ENCODE results near the gene ZIC1. TPM values are rescaled to one million over a fixed set of nuclear protein-coding genes. Genes with fewer than 3 reads are reported as not detected.

ZIC1 gene
- total RNA-seq, 1 experiment from 2014 or later, result not detected

- Histone ChIP-seq H4K91ac (ENCODE audit: insufficient read length, low read depth, low read length) (no peak within 1 kb of the TSS), H3T11ph (ENCODE audit: low read length) (no peak within 1 kb of the TSS), H2BK20ac (ENCODE audit: low read depth, low read length, poor library complexity, severe bottlenecking) (no peak within 1 kb of the TSS), H3K4ac (ENCODE audit: low read depth, low read length) (no peak within 1 kb of the TSS), H2BK15ac (ENCODE audit: low read depth, low read length) (no peak within 1 kb of the TSS), H2BK12ac (ENCODE audit: insufficient read length, low read depth, low read length) (no peak within 1 kb of the TSS), H3K56ac (ENCODE audit: insufficient read length, low read depth, low read length) (no peak within 1 kb of the TSS), H3K14ac (ENCODE audit: insufficient read depth, low read length) (no peak within 1 kb of the TSS), H3K27me3 (ENCODE audit: insufficient read depth, low read length) (peaks cover 73% of the 10 kb centered on the region), H3K4me2 (ENCODE audit: insufficient read depth, insufficient read length, low read length) (peak within 1 kb of the TSS; percentile 84), H3K9ac (ENCODE audit: extremely low read depth, insufficient read length, low read length) (no peak within 1 kb of the TSS), H3K79me2 (ENCODE audit: insufficient read depth, low read length) (no peaks in the 10 kb centered on the region), H2BK5ac (ENCODE audit: insufficient read length, low read length) (no peak within 1 kb of the TSS), H2AK5ac (ENCODE audit: insufficient read length, low read length) (no peak within 1 kb of the TSS), H4K20me1 (ENCODE audit: control insufficient read depth, insufficient read depth, insufficient read length) (no peaks in the 10 kb centered on the region), H2AFZ (ENCODE audit: low read length) (no peak within 1 kb of the TSS), H4K8ac (replicated peaks; ENCODE audit: insufficient read length, low read depth, low read length) (no peak within 1 kb of the TSS), H3K23me2 (ENCODE audit: insufficient read length, low read depth, low read length, poor library complexity, severe bottlenecking) (peaks cover 22% of the 10 kb centered on the region), H3K27ac (ENCODE audit: insufficient read length, low read depth, low read length) (no peak within 1 kb of the TSS), H3K9me3 (ENCODE audit: control insufficient read depth, low read depth, low read length) (no peaks in the 10 kb centered on the region), H3K4me1 (ENCODE audit: insufficient read depth, low read length) (peaks cover 9% of the 10 kb centered on the region), H3K23ac (ENCODE audit: insufficient read length, low read depth, low read length) (no peak within 1 kb of the TSS), H2BK120ac (ENCODE audit: low read depth, low read length, poor library complexity, severe bottlenecking) (no peak within 1 kb of the TSS), H3K79me1 (ENCODE audit: insufficient read depth, low read depth, low read length, poor library complexity, severe bottlenecking) (no peaks in the 10 kb centered on the region), H4K5ac (ENCODE audit: insufficient read length, low read depth, low read length) (no peak within 1 kb of the TSS), H3K18ac (ENCODE audit: insufficient read length, low read depth, low read length) (no peak within 1 kb of the TSS)
- H3K36me3 Mint-ChIP-seq (ENCODE audit: insufficient read depth in 1 of 3, low read depth in 3 of 3), result no peaks in the 10 kb centered on the region; a peak in 1 of 7 replicates
- H3K27me3 Mint-ChIP-seq (ENCODE audit: low read depth), result peaks cover 100% of the 10 kb centered on the region
- WGBS (ENCODE audit: extremely low coverage, insufficient read length, low lambda C conversion rate), result no CpG with 5 or more reads among the region's 25 CpGs
- TF ChIP-seq CTCF (conservative IDR thresholded peaks at IDR 0.05), result no peak
- peak within 1 kb of the TSS in 1 of 2 experiments; percentile 66; a peak in 3 of 5 replicates for H3K4me3 Mint-ChIP-seq
- H3K27ac Mint-ChIP-seq, result no peak within 1 kb of the TSS
- DNase-seq, result no peak
- H3K4me1 Mint-ChIP-seq, result peaks cover 28 to 82% of the 10 kb centered on the region in 2 experiments
- peaks cover 0 to 6% of the 10 kb centered on the region in 2 experiments; a peak in 3 of 5 replicates for H3K9me3 Mint-ChIP-seq
Measured at GRCh38 chr3:147406028-147406931, 2.9 kb upstream of the ZIC1 start, which contains the start of gene ZIC4. TSS of gene ZIC4 (minus strand) at chr3:147406543. CDS start at chr3:147402797, 3,746 bp downstream.
